Activated CD4-positive, alpha-beta memory T cell treated with anti-CD3 and anti-CD28 coated beads for 36 hours (primary cell): Measurements from ENCODE around the gene IL13. TPM values are rescaled to one million over a fixed set of nuclear protein-coding genes. Genes with fewer than 3 reads are reported as not detected.

Experiments
- CTCF ChIA-PET: fragments of 350-600 bp; sonication (Branson Sonifier 250); formaldehyde crosslinking; loops from one replicate; lab custom pipeline; 2021; ENCODE audit warnings: antibody characterized with exemption, inconsistent platforms; lab: Charles Lee
- POLR2A ChIA-PET: fragments of 350-600 bp; sonication (Branson Sonifier 250); formaldehyde crosslinking; loops from one replicate; lab custom pipeline; 2021; ENCODE audit warnings: antibody characterized with exemption; lab: Charles Lee
- DNase-seq: peaks from one replicate; pipeline ENCODE4 v3.0.0-alpha.2; 2020
- H3K27ac Mint-ChIP-seq: one replicate; pipeline ENCODE4 v1.8.0; 2021; ENCODE audit warnings: mixed read lengths
- H3K27me3 Mint-ChIP-seq: one replicate; pipeline ENCODE4 v1.8.0; 2021; ENCODE audit warnings: mixed read lengths
- H3K36me3 Mint-ChIP-seq: one replicate; pipeline ENCODE4 v1.8.0; 2021; ENCODE audit warnings: mixed read lengths
- H3K4me1 Mint-ChIP-seq: one replicate; pipeline ENCODE4 v1.8.0; 2021; ENCODE audit warnings: low read depth, mixed read lengths
- H3K4me3 Mint-ChIP-seq: one replicate; pipeline ENCODE4 v1.8.0; 2021; ENCODE audit warnings: mild to moderate bottlenecking, mixed read lengths
- H3K9me3 Mint-ChIP-seq: one replicate; pipeline ENCODE4 v1.8.0; 2021; ENCODE audit warnings: mixed read lengths
- intact Hi-C: fragments of 100-400 bp; cut with micrococcal nuclease; formaldehyde crosslinking; loops from one replicate; pipeline ENCODE4 v1.15.1; 2023
- total RNA-seq, 2 experiments: library from RNA; stranded (reverse); gene quantifications; one replicate each; pipeline ENCODE4 v1.2.3, GENCODE V29; 2021

Gene IL13
- total RNA-seq, 2 experiments from 2014 or later: 13.0 to 14.9 TPM

GRCh38 chr5:132704875-132705274, 46.9 kb downstream of the IL13 start:
- intact Hi-C loops: no loop called here
- Mint-ChIP-seq H3K27ac (no peak overlapping the region), H3K9me3 (no peaks in the 10 kb centered on the region), H3K4me3 (no peak overlapping the region), H3K4me1 (peaks cover 6% of the 10 kb centered on the region), H3K27me3 (no peaks in the 10 kb centered on the region), H3K36me3 (peaks cover 23% of the 10 kb centered on the region)
- CTCF ChIA-PET: interaction anchor here (1.9 kb wide), 1 partner anchor 115 kb away, joined by 5 read pairs; no protein-coding TSS in a partner anchor
- DNase-seq: no peak
- POLR2A ChIA-PET: no interaction called here

GRCh38 chr5:132708645-132709044, 50.7 kb downstream of the IL13 start:
- peaks cover 9% of the 10 kb centered on the region for H3K36me3 Mint-ChIP-seq
- peaks cover 9% of the 10 kb centered on the region for H3K4me1 Mint-ChIP-seq
- CTCF ChIA-PET: interaction anchor here (1.6 kb wide), 1 partner anchor 112 kb away, joined by 5 read pairs; no protein-coding TSS in a partner anchor
- H3K27ac Mint-ChIP-seq: no peak overlapping the region
- no peaks in the 10 kb centered on the region for H3K27me3 Mint-ChIP-seq
- intact Hi-C loops: no loop called here
- no peaks in the 10 kb centered on the region for H3K9me3 Mint-ChIP-seq
- POLR2A ChIA-PET: interaction anchor here (0.6 kb wide), 1 partner anchor 59 kb away, joined by 3 read pairs; no protein-coding TSS in a partner anchor
- DNase-seq: no peak
- no peak overlapping the region for H3K4me3 Mint-ChIP-seq

Other genes with a start within 250 kb of the IL13 start
- gene IRF1, start 167.4 kb upstream of the IL13 start, total RNA-seq: 100 to 1,000 TPM; 104 to 106 TPM
- gene IL5, start 114.7 kb upstream of the IL13 start, total RNA-seq: 1 to 10 TPM; 4.1 to 5.0 TPM
- 10 to 100 TPM; 44.6 to 47.6 TPM for gene RAD50, start 101.2 kb upstream of the IL13 start, total RNA-seq
- gene IL4, start 15.8 kb downstream of the IL13 start, total RNA-seq: 1 to 10 TPM; 6.4 to 6.8 TPM
- gene KIF3A, start 79.4 kb downstream of the IL13 start, total RNA-seq: 10 to 100 TPM; 12.1 to 16.1 TPM
- gene CCNI2, start 89.3 kb downstream of the IL13 start, total RNA-seq: 1 to 10 TPM; 2.7 to 4.2 TPM
- gene SEPTIN8, start 119.1 kb downstream of the IL13 start, total RNA-seq: 10 to 100 TPM; 31.1 to 32.8 TPM
- not detected for gene SOWAHA, start 155.1 kb downstream of the IL13 start, total RNA-seq
- 1 to 10 TPM; 1.2 to 1.6 TPM for gene SHROOM1, start 172.5 kb downstream of the IL13 start, total RNA-seq
- under 1 TPM; 0.43 to 0.73 TPM for gene GDF9, start 208.3 kb downstream of the IL13 start, total RNA-seq
- gene UQCRQ, start 208.5 kb downstream of the IL13 start, total RNA-seq: 100 to 1,000 TPM; 540 to 565 TPM
- gene LEAP2, start 215.5 kb downstream of the IL13 start, total RNA-seq: 1 to 10 TPM; 1.7 to 3.2 TPM